CD14-positive monocyte (primary cell): ENCODE data around the gene ARMC12. TPM values are rescaled to one million over a fixed set of nuclear protein-coding genes. Genes with fewer than 3 reads are reported as not detected.
A peak's percentile ranks its signal among the peaks of the same experiment; 100 is the strongest.

Experiments
- DNase-seq, 3 donors: peaks; one replicate each; pipeline ENCODE4 v3.0.0-alpha.2; 2011 to 2022
- H2AFZ ChIP-seq: 2 replicates; pipeline ENCODE4 v1.6.0; 2012; ENCODE audit warnings: mild to moderate bottlenecking, low read depth, low read length, inconsistent platforms; ENCODE audit not compliant: insufficient read depth, poor library complexity, severe bottlenecking
- H3K27ac ChIP-seq, 2 donors: 1 replicate in 1 of 2; 2 replicates in 1 of 2; pipeline ENCODE4 v1.5.1; 2012 to 2013; ENCODE audit warnings: low read length in 2 of 2, control low read depth in 1 of 2, inconsistent platforms in 1 of 2, low read depth in 1 of 2, mild to moderate bottlenecking in 1 of 2
- H3K27me3 ChIP-seq, 2 donors: one replicate each; pipeline versions ENCODE4 v1.6.0 to v1.6.1; 2011 to 2013; ENCODE audit warnings: low read length in 2 of 2; ENCODE audit not compliant: control insufficient read depth in 2 of 2, insufficient read depth in 2 of 2
- H3K36me3 ChIP-seq, 2 donors: replicated peaks in 1 of 2; 1 replicate in 1 of 2; 2 replicates in 1 of 2; pipeline versions ENCODE4 v1.5.1 to v1.6.1; 2012 to 2013; ENCODE audit warnings: low read length in 2 of 2, control low read depth in 1 of 2, inconsistent platforms in 1 of 2, mild to moderate bottlenecking in 1 of 2; ENCODE audit not compliant: insufficient read depth in 2 of 2, control insufficient read depth in 1 of 2
- H3K4me1 ChIP-seq, 2 donors: 1 replicate in 1 of 2; 2 replicates in 1 of 2; pipeline versions ENCODE4 v1.5.1 to v1.6.1; 2012 to 2013; ENCODE audit warnings: low read length in 2 of 2, control low read depth in 1 of 2, inconsistent platforms in 1 of 2, mild to moderate bottlenecking in 1 of 2, moderate library complexity in 1 of 2; ENCODE audit not compliant: insufficient read depth in 2 of 2, control insufficient read depth in 1 of 2
- H3K4me2 ChIP-seq: replicated peaks from 2 replicates; pipeline ENCODE3; 2012; ENCODE audit warnings: low read length, moderate library complexity, mild to moderate bottlenecking; ENCODE audit not compliant: poor library complexity, severe bottlenecking; ENCODE audit errors: extremely low read depth
- H3K4me3 ChIP-seq, 3 experiments: fragments of 200-600 bp in 1 of 3; sonication (generic) in 1 of 3; replicated peaks in 1 of 3; 1 replicate in 2 of 3; 2 replicates in 1 of 3; pipeline ENCODE4 v1.5.1; 2011 to 2013; ENCODE audit warnings: low read length in 3 of 3, mild to moderate bottlenecking in 3 of 3, control low read depth in 2 of 3, low read depth in 2 of 3, inconsistent platforms in 1 of 3, moderate library complexity in 1 of 3
- H3K79me2 ChIP-seq: 2 replicates; pipeline ENCODE4 v1.6.0; 2012; ENCODE audit warnings: mild to moderate bottlenecking, control low read depth, inconsistent platforms, low read length, moderate library complexity; ENCODE audit not compliant: insufficient read depth
- H3K9ac ChIP-seq: 2 replicates; pipeline ENCODE4 v1.6.0; 2017; ENCODE audit warnings: low read length, mild to moderate bottlenecking; ENCODE audit not compliant: insufficient read depth, poor library complexity, severe bottlenecking
- H3K9me3 ChIP-seq, 2 donors: replicated peaks in 1 of 2; 1 replicate in 1 of 2; 2 replicates in 1 of 2; pipeline versions ENCODE4 v1.5.1 to v1.6.1; 2012 to 2013; ENCODE audit warnings: low read length in 2 of 2, control low read depth in 1 of 2; ENCODE audit not compliant: control insufficient read depth in 1 of 2, insufficient read depth in 1 of 2
- H4K20me1 ChIP-seq: 2 replicates; pipeline ENCODE4 v1.6.0; 2012; ENCODE audit warnings: mild to moderate bottlenecking, low read length, control low read depth, moderate library complexity; ENCODE audit not compliant: insufficient read depth
- H3K27ac Mint-ChIP-seq, 7 donors: one replicate each; pipeline ENCODE4 v1.8.0; 2020; ENCODE audit warnings: mild to moderate bottlenecking in 7 of 7, mixed read lengths in 7 of 7, moderate library complexity in 6 of 7, inconsistent platforms in 2 of 7
- H3K27me3 Mint-ChIP-seq, 3 donors: one replicate each; pipeline ENCODE4 v1.8.0; 2021 to 2022; ENCODE audit warnings: low read depth in 3 of 3, mild to moderate bottlenecking in 3 of 3, mixed read lengths in 3 of 3, moderate library complexity in 3 of 3, inconsistent platforms in 1 of 3
- H3K36me3 Mint-ChIP-seq, 2 donors: one replicate each; pipeline ENCODE4 v1.8.0; 2020; ENCODE audit warnings: mixed read lengths in 2 of 2, inconsistent platforms in 1 of 2, mild to moderate bottlenecking in 1 of 2
- H3K4me1 Mint-ChIP-seq: one replicate; pipeline ENCODE4 v1.8.0; 2020; ENCODE audit warnings: mild to moderate bottlenecking, mixed read lengths
- H3K4me3 Mint-ChIP-seq, 2 donors: one replicate each; pipeline ENCODE4 v1.8.0; 2020; ENCODE audit warnings: mild to moderate bottlenecking in 2 of 2, mixed read lengths in 2 of 2, moderate library complexity in 1 of 2
- H3K9me3 Mint-ChIP-seq, 7 donors: one replicate each; pipeline ENCODE4 v1.8.0; 2020 to 2022; ENCODE audit warnings: mixed read lengths in 7 of 7, mild to moderate bottlenecking in 6 of 7, moderate library complexity in 6 of 7, inconsistent platforms in 2 of 7
- WGBS: methylation state at CpG from one replicate; pipeline ENCODE4 v1.1.5; 2013; ENCODE audit warnings: missing lambda C conversion rate; ENCODE audit not compliant: insufficient coverage; 5-methylcytosine and 5-hydroxymethylcytosine counted together
- intact Hi-C, 2 donors: fragments of 100-400 bp; cut with micrococcal nuclease; formaldehyde crosslinking; loops; one replicate each; pipeline versions ENCODE4 v1.15.0 to v1.15.1; 2023
- polyA plus RNA-seq, 3 donors: library from polyadenylated mRNA; depleted of rRNA in 1 of 3; unstranded in 2 of 3; stranded (reverse) in 1 of 3; fragments of 300-500 nt in 2 of 3; fragments of >200 nt in 1 of 3; fragmentation: Illumina TruSeq in 2 of 3; gene quantifications; 1 replicate in 2 of 3; 2 replicates in 1 of 3; pipeline ENCODE4 v1.2.3, GENCODE V29; 2012 to 2021
- TF ChIP-seq, protein P1 (sequence below): fragments of 200-600 bp; IDR thresholded peaks from one replicate; pipeline ENCODE4 v1.8.0; 2022; ENCODE audit warnings: antibody characterized with exemption, mild to moderate bottlenecking

The ARMC12 gene
- polyA plus RNA-seq, 3 donors: 2.7 TPM; not detected in 2

DNA sequence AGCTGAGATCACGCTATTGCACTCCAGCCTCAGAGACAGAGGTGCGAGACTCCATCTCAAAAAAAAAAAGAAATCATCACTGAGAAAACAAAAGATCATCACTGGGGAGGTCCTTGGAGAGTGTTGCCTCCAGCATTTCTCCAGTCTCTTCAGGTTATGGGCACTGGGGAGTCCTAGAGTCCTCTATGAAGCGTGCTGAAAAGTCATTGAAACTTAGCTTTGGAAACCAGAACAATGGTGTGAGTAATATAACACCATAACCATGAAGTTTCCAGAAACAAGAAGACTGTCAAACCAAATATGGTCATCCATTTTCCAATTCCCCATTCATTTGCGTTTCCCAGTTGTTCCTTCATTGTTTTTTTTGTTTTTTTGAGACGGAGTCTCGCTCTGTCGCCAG, 13.7 kb downstream of the ARMC12 start:
- peaks cover 6% of the 10 kb centered on the region for H3K4me1 Mint-ChIP-seq
- no peak overlapping the region for H3K4me3 Mint-ChIP-seq
- Histone ChIP-seq H3K9ac (no peak overlapping the region), H4K20me1 (no peaks in the 10 kb centered on the region), H3K4me1 (peaks cover 0 to 5% of the 10 kb centered on the region in 2 donors), H3K9me3 (peaks cover 10 to 11% of the 10 kb centered on the region in 2 donors), H3K27ac (no peak overlapping the region), H3K27me3 (no peaks in the 10 kb centered on the region), H2AFZ (no peak overlapping the region), H3K36me3 (no peaks in the 10 kb centered on the region), H3K4me2 (no peak overlapping the region), H3K4me3 (no peak overlapping the region), H3K79me2 (no peaks in the 10 kb centered on the region)
- H3K27ac Mint-ChIP-seq: no peak overlapping the region
- DNase-seq: no peak
- H3K36me3 Mint-ChIP-seq: peaks cover 0 to 2% of the 10 kb centered on the region in 2 donors
- H3K9me3 Mint-ChIP-seq: peaks cover 7 to 28% (median 18%) of the 10 kb centered on the region in 7 donors
- 100% methylated on average over 4 of the region's 7 CpGs for WGBS
- intact Hi-C loops: no loop called here
- peaks cover 0 to 3% (median 2%) of the 10 kb centered on the region in 3 donors for H3K27me3 Mint-ChIP-seq
- TF ChIP-seq, protein P1, sequence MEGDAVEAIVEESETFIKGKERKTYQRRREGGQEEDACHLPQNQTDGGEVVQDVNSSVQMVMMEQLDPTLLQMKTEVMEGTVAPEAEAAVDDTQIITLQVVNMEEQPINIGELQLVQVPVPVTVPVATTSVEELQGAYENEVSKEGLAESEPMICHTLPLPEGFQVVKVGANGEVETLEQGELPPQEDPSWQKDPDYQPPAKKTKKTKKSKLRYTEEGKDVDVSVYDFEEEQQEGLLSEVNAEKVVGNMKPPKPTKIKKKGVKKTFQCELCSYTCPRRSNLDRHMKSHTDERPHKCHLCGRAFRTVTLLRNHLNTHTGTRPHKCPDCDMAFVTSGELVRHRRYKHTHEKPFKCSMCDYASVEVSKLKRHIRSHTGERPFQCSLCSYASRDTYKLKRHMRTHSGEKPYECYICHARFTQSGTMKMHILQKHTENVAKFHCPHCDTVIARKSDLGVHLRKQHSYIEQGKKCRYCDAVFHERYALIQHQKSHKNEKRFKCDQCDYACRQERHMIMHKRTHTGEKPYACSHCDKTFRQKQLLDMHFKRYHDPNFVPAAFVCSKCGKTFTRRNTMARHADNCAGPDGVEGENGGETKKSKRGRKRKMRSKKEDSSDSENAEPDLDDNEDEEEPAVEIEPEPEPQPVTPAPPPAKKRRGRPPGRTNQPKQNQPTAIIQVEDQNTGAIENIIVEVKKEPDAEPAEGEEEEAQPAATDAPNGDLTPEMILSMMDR: no peak

DNA sequence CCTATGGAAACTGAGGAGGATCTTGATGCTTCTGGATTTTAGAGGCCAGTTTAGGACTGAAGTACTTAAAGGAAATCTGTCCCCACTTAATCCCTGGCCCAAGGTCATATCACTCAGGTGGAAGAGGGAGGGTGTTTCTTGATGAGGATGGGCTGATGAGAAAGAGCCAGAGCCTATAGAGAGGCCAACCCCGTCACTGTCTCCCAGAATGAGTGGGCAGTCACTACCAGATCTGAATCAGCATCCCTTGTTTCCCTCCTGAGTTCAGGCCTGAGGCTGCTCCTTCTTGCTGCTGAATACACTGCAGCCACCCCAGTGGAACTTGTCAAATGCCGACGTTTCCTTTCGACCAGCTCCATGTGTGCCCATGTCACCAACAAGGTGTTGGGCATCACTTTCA, 14.8 kb downstream of the ARMC12 start:
- no peaks in the 10 kb centered on the region for H3K27me3 ChIP-seq
- no peak overlapping the region for H3K4me2 ChIP-seq
- H3K27ac ChIP-seq: no peak overlapping the region
- Mint-ChIP-seq H3K9me3 (peaks cover 7 to 26% (median 17%) of the 10 kb centered on the region in 7 donors), H3K36me3 (peaks cover 0 to 2% of the 10 kb centered on the region in 2 donors), H3K27ac (peak overlapping the region in 1 of 7 donors; percentile 43), H3K27me3 (peaks cover 0 to 3% (median 2%) of the 10 kb centered on the region in 3 donors), H3K4me1 (peaks cover 4% of the 10 kb centered on the region), H3K4me3 (no peak overlapping the region)
- WGBS: 93% methylated on average over 4 of the region's 4 CpGs
- H3K9ac ChIP-seq: no peak overlapping the region
- no peaks in the 10 kb centered on the region for H4K20me1 ChIP-seq
- intact Hi-C loops: no loop called here
- DNase-seq: no peak
- no peak overlapping the region for H2AFZ ChIP-seq
- no peaks in the 10 kb centered on the region for H3K36me3 ChIP-seq
- TF ChIP-seq, protein P1: no peak
- peaks cover 10 to 11% of the 10 kb centered on the region in 2 donors for H3K9me3 ChIP-seq
- H3K4me3 ChIP-seq: no peak overlapping the region
- no peaks in the 10 kb centered on the region for H3K79me2 ChIP-seq
- H3K4me1 ChIP-seq: peaks cover 0 to 5% of the 10 kb centered on the region in 2 donors
